GM12891 (cell line): ENCODE data around the gene DDO.

Source experiments
- POLR2A ChIP-seq: IDR thresholded peaks from 2 replicates; pipeline ENCODE4 v1.6.1; 2011; ENCODE audit warnings: low read depth, low read length, control low read depth
- POLR2AphosphoS5 ChIP-seq: IDR thresholded peaks from 2 replicates; pipeline ENCODE4 v1.6.1; 2011; ENCODE audit warnings: low read depth, low read length, control low read depth

DNA sequence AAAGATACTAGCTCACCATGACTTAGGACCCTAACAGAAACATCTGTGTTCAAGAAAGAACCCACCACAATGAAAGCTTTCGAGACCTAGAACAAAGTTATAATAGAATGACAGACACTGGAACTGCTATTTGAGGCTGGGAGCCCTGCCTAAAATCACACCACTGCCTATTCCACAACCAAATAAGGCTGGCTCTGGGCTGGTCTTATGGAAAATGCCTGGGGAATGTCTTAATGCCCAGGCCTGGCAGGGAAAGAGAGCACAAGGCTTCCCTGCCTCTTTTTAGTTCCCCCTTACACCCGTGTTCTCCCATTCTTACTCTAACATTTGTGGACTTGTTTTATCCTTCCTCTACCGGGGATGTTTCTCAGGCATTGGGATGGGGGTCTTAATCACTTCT, 51.6 kb downstream of the DDO start:
- no peak for TF ChIP-seq POLR2AphosphoS5
- no peak for TF ChIP-seq POLR2A
